NCI-H128 (cell line): Measurements from ENCODE around the gene WDR59.
A peak's percentile ranks its signal among the peaks of the same experiment; 100 is the strongest.
"Not testable (repeated sequence)": the region's sequence is repeated elsewhere in the genome, so short reads cannot be mapped to it uniquely, and the experiment has no call there.

Experiments
- DNase-seq: peaks from one replicate; lab custom pipeline; 2025; ENCODE audit not compliant: unreplicated experiment; lab: John Stamatoyannopoulos, UW

Gene WDR59

GRCh38 chr16:75013123-75013522 is 28.2 kb upstream of the WDR59 start:
- DNase-seq = not testable (repeated sequence)

GRCh38 chr16:75012380-75013081 is 27.6 kb upstream of the WDR59 start:
- no peak for DNase-seq

- no peak for DNase-seq
Measured at GRCh38 chr16:75011634-75012307, 26.8 kb upstream of the WDR59 start.

- DNase-seq = no peak
Measured at GRCh38 chr16:75010427-75010826, 25.5 kb upstream of the WDR59 start.

- no peak for DNase-seq
Measured at GRCh38 chr16:75007443-75007842, 22.5 kb upstream of the WDR59 start.

- DNase-seq = no peak
Measured at GRCh38 chr16:75005697-75006096, 20.8 kb upstream of the WDR59 start.

GRCh38 chr16:75004460-75004859 is 19.5 kb upstream of the WDR59 start:
- DNase-seq = no peak

GRCh38 chr16:75003931-75004330 is 19.0 kb upstream of the WDR59 start:
- no peak for DNase-seq

GRCh38 chr16:75002474-75002873 is 17.6 kb upstream of the WDR59 start:
- no peak for DNase-seq

GRCh38 chr16:75000481-75001081 is 15.7 kb upstream of the WDR59 start:
- no peak for DNase-seq

- DNase-seq = peak; percentile 3
Measured at GRCh38 chr16:74999609-75000480, 14.9 kb upstream of the WDR59 start.

GRCh38 chr16:74999219-74999608 is 14.3 kb upstream of the WDR59 start:
- no peak for DNase-seq

GRCh38 chr16:74998481-74999218 is 13.7 kb upstream of the WDR59 start, which contains the start of gene ZNRF1:
Gene ZNRF1, plus strand, starts transcription at chr16:74999024. Its CDS starts 648 bp downstream, at chr16:74999672.
- peak; percentile 15 for DNase-seq

GRCh38 chr16:74997042-74997491 is 12.1 kb upstream of the WDR59 start:
- DNase-seq = no peak

GRCh38 chr16:74995986-74996385 is 11.1 kb upstream of the WDR59 start:
- no peak for DNase-seq

GRCh38 chr16:74991593-74992403 is 6.9 kb upstream of the WDR59 start:
- no peak for DNase-seq

- no peak for DNase-seq
Measured at GRCh38 chr16:74991268-74991592, 6.3 kb upstream of the WDR59 start.

- DNase-seq = no peak
Measured at GRCh38 chr16:74990832-74991231, 5.9 kb upstream of the WDR59 start.

GRCh38 chr16:74989864-74990263 is 4.9 kb upstream of the WDR59 start:
- DNase-seq = not testable (repeated sequence)
